GM20000 (cell line): ENCODE results near the gene DICER1.

ENCODE experiments used
- DNase-seq: peaks from one replicate; pipeline ENCODE4 v3.0.0; 2012; ENCODE audit warnings: low spot score
- CTCF ChIP-seq: IDR thresholded peaks from 2 replicates; pipeline ENCODE4 v1.5.1; 2012; ENCODE audit warnings: mild to moderate bottlenecking, control low read depth; ENCODE audit errors: extremely low read depth, missing control alignments

The DICER1 gene

GRCh38 chr14:95095996-95096395 lies 61.3 kb downstream of the DICER1 start:
- DNase-seq = no peak
- TF ChIP-seq CTCF = no peak

DNA sequence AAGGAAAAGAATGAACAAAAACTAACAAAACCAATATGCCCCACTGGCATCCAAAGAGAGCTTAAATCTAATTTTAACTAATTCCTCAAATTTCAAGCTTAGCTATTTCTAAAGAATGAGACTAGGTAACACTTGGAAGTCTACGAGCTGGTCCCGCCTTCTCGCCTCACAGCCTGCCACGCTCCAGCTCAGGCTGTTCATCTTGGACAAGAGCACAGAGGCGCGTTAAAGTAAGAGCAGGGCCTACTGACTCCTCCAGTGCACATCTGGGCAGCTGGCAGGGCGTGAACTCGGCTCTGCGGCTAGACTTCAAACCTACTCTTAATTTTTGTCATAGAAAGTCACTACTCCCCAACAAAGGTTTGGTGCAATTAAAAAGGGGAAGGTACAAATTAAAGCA lies 64.6 kb downstream of the DICER1 start:
- DNase-seq = no peak
- TF ChIP-seq CTCF = no peak

- DNase-seq = no peak
- TF ChIP-seq CTCF = no peak
These were observed 65.7 kb downstream of the DICER1 start for GRCh38 chr14:95091581-95091980.

DNA sequence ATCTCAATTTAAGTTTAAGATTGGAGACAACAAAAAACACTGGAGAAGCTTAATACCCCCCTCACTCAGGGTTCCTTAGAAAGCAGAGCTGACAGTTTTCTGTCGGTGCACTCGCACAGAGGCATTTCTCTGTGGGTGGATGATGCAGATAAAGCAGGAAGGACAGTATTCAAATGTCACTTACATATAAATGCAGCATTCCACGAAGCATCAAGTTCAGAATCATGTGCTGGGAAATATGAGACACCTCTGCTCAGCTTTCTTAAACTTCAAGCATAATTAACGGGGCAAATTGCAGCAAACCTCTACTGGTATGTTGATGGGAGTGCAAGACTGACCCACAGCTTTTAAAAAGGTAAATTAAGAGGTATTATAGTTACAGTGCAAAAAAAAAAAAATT lies 68.7 kb downstream of the DICER1 start:
- no peak for TF ChIP-seq CTCF

DNA sequence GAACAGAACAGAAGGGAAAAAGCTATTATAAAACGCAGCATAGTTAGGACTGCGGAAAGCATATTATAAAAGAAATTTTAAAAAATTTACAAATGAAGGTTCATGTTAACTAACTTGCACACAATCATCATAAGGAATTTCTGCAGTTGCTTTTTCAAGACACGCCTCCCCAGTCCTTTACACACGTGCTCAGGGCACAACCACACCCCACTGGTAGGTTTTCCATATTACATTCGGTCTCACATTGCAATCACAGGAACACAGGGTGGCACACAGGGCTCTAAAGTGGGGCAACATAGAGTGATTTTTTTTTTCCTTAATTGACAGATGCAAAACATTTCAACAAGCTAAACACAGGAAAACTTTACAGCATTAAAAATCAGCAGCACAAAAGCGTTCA lies 69.7 kb downstream of the DICER1 start:
- TF ChIP-seq CTCF = no peak
- no peak for DNase-seq

More for the DNA sequence above, 68.7 kb downstream of the DICER1 start:
- DNase-seq = no peak

- no peak for DNase-seq
- no peak for TF ChIP-seq CTCF
These were observed 72.0 kb downstream of the DICER1 start for GRCh38 chr14:95085321-95085720.

GRCh38 chr14:95078867-95079266 lies 78.5 kb downstream of the DICER1 start:
- DNase-seq = no peak
- TF ChIP-seq CTCF = no peak
